Glomerular endothelial cell (primary cell): ENCODE data around the gene TTF1. TPM values are rescaled to one million over a fixed set of nuclear protein-coding genes. Genes with fewer than 3 reads are reported as not detected.

ENCODE experiments used
- DNase-seq: peaks from one replicate; pipeline ENCODE4 v3.0.0-alpha.2; 2011; ENCODE audit warnings: low read depth, low spot score; ENCODE audit errors: extremely low read depth
- total RNA-seq: library from RNA; depleted of rRNA; stranded (reverse); fragments of >200 nt; gene quantifications from 2 replicates; pipeline ENCODE4 v1.2.3, GENCODE V29; 2015

The TTF1 gene
- total RNA-seq, 1 donor from 2014 or later = 7.9 TPM

DNA sequence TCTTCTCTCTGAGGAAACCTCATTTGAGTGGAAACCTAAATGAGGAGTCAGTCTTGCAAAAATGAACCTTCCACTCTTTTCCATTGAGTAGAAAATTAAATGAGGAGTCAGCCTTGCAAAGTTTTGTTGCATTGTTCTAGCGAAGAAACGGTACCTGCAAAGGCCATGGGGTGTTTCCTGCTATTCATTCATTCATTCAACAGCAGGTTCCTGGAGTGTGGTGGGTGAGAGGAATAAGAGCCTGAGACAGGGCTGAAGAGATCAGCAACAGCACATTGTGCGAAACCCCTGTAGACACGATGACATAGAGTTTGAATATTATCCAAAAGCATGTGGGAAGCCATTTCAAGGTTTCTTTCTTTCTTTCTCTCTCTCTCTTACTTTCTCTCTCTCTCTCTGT lies 37.2 kb downstream of the TTF1 start:
- no peak for DNase-seq

DNA sequence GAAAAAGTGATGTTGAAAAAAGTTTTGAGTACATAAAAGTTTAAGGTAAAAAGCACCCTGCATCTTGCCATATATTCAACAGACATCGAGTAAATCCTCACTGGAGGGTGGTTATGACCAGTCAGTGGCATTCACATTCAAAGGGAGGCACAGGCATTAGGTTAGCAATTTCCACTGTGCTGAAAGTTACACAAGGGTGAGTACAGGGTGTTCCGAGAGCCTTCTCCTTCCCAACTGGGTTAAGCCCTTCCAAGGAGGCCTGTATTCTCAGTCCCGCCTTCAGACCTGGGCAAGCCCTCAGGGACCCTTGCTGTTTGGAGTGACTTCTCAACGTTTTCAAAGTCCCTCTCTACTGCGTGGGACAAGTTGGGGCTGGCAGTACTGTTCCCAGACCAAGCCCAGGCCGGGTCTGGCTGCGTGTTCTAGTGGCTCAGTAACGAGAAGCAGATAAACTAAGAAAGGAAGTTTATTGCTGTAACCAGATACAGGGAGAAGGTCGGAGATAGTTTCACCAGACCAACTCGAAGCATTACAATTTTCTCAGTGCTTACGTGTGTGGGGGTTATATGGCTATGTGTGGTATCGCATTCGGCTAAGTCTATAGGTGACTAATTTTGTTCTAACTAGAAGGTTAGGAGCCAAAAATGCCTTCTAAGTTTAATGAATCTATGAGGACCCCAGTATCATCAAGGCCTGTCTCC lies 38.9 kb downstream of the TTF1 start:
- DNase-seq = no peak

DNA sequence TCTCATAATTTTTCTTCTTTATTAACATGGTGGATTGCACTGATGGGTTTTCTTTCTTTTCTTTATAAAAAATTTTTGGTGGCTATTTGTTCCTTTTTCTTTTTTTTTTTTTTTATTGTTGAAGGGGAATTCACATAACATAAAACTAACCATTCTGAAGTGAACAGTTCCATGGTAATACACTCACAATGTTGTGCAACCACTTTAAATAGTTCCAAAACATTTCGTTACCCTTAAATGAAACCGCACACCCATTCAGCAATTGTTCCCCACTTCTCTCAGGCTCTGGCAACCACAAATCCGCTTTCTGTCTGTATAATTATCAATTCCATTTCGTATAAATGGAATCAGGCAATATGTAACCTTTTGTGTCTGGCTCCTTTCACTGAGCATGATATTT lies 40.2 kb downstream of the TTF1 start:
- no peak for DNase-seq

DNA sequence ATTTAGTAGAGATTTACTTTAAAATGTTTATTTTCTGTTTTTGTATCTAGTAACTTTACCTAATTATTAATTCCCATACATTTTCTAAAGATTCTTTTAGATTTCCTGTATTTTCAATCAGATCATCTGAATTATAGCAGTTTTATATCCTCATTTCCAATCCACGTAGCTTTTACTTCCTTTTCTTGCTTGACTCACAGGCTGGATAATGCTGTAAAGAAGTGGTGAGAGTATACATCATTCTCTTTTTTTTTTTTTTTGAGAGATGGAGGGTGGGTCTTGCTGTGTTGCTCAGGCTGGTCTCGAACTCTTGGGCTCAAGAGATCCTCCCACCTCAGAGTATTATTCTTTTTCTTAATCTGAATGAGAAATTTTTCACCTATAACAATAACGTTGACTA lies 40.7 kb downstream of the TTF1 start:
- no peak for DNase-seq

DNA sequence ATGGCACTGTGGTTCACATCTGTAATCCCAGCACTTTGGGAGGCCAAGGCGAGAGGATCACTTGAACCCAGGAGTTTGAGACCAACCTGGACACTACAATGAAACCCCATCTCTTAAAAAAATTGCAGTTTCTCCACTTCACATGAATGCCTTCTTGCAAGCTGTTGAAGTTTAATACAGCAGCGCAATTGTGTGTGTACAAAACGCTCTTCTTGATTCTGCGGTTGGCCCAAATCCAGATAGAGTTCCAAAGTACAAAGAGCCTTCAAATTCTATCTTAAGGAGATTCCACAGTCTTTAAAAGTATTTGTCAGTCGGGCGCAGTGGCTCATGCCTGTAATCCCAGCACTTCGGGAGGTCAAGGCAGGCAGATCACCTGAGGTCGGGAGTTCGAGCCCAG lies 42.6 kb downstream of the TTF1 start:
- DNase-seq = no peak

DNA sequence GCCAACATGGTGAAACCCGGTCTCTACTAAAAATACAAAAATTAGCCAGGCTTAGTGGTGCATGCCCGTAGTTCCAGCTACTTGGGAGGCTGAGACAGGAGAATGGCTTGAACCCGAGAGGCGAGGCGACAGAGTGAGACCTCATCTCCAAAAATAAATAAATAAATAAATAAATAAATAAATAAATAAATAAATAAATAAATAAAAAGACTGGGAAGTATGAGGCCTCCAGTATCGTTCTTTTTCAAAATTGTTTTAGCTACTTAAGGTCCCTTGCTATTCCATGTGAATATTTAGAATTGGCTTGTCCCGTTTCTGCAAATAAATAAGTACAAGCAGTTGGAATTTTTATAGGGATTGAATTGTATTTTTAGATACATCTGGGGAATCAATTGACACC lies 48.9 kb downstream of the TTF1 start:
- no peak for DNase-seq

DNA sequence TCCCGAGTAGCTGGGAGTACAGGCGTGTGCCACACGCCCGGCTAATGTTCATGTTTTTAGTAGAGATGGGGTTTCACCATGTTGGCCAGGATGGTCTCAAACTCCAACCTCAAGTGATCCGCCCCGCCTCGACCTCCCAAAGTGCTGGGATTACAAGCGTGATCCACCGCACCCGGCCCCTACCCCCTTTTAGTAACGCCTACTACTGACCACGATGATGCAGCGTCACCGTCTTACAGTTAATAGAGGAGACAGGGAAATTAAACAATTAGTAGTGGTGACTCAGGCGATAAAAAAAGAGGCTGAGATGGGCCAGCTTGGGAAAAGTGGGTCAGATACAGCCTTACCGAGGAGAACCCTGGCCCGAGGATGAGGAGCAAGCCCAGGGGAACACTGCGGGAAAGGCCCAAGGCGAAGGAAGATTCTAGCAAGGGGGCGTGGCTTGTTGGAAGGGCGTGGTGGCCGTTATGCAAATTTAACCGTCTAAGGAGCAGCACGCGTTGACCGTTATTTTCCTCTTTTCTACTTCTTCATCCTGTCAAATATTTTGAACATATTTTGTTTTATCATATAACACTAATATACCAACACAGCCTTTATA lies 50.2 kb downstream of the TTF1 start:
- DNase-seq = no peak

DNA sequence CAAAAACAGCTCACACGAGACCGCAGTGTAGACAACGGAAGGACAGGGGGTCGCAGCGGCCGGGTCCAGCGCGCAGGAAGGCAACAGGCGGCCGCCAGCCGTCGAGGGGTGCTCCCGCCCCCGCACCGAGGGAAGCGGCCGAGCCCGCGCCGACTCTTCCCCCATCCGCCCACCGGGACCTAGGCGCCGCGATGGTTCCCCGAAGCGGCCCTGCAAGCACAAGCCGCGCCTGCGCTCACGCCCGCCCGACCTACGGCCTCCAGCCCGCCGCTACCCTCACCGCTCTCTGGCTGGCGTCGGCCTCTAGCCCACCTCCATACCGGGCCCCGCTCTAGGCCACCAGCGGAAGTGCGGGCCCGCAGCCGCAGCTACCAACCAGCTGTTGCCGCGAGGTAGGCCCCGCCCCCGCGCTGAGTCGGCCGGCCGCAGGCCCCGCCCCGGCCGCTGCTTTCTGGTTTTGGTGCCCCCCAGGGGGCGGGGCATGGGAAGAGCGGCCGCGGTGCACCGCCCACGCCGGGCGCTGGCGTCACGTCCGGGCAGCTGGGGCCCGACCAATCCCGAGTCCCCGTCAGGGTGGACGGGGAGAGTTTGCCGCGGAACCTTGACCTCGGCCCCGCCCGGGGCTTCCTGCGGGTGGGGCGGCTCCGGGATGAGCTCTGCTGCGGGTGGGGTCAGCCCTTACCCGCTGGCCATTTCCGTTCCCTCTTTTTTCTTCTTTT lies 51.8 kb downstream of the TTF1 start, which contains the start of gene SETX:
Gene SETX (minus strand): TSS at position 350 of the 719 bp plus-strand sequence. CDS start 5,558 bp downstream, outside the sequence.
- DNase-seq = no peak

DNA sequence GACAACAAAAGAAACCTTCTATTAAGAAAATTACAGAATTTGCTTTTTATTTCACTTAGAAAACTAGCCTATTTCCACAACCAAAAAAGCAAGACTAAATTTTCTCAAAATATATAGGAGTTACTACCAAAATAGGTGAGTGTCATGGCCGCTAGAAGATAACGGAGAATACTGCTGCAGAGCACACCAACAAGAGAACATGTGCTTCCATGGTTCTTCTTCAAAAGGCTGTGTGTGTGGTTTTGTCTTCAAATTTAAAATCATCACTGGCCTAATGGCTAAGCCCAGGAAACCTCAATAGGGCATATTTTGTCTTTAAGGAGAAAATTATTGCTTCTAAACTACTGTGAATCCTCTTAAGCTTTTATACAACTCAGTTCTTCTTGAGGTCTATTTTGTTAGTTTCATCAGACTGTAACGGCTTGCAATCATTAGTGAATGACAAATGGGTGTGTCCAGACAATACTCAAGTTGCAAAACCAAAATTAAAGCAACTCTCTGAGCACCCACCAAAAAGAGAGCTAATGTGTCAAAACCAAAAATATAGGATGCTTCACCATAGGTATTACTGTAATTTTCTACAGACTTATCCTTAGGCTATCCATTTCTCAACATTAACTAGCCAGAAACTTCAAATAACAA lies 55.1 kb downstream of the TTF1 start:
- DNase-seq = no peak

DNA sequence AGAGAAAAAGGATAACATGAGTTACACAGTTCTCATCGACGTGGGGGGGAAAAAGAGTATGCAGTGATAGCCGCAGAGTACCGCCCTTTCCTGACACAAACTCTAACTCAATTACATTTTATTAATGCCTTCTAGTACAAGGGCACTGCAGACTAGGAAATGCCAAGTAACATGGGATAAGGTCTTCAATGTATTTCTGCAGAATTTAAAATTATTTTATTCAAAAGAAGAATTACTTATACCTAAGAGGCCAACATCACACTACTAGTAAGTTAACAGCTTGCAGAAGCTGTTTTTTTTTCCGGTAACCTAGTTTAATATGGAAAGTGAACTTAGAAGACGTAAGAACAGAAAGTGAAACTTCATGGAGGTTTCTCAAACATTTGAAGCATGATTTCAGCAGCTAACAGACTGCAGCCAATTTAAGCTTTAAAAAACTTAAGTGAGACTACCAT lies 55.8 kb downstream of the TTF1 start:
- no peak for DNase-seq

DNA sequence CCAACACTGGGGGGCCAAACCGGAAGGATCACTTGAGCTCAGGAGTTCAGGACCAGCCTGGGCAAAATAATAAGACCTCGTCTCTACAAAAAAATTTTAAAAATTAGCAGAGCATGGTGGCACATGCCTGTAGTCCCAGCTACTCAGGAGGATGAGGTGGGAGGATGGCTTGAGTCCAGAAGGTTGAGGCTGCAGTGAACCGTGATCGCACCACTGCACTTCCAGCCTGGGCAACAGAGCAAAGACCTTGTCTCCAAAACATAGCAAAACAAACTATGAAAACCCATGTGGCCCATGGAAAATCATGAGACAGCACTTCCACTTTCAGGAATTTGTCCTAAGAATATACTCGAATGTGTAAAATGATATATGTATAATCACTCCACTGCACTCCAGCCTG lies 58.0 kb downstream of the TTF1 start:
- no peak for DNase-seq

DNA sequence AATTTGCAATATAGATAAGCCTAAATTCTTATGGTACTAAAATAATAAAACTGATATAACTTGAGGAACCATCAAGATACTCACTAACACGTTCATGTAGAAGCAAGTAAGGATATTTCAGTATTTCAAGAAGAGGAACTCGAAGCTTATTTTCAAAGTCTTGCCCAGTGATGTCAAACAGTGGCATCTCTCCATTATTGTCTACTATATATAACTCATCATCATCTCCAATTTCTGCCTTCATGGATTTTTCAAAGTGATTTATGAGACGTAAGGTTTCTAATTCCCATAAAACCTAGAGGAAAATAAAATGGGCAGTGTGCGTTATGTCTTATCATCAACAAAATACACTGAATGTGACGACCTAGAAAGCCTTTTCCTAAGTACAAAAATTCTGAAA lies 60.5 kb downstream of the TTF1 start:
- DNase-seq = no peak

DNA sequence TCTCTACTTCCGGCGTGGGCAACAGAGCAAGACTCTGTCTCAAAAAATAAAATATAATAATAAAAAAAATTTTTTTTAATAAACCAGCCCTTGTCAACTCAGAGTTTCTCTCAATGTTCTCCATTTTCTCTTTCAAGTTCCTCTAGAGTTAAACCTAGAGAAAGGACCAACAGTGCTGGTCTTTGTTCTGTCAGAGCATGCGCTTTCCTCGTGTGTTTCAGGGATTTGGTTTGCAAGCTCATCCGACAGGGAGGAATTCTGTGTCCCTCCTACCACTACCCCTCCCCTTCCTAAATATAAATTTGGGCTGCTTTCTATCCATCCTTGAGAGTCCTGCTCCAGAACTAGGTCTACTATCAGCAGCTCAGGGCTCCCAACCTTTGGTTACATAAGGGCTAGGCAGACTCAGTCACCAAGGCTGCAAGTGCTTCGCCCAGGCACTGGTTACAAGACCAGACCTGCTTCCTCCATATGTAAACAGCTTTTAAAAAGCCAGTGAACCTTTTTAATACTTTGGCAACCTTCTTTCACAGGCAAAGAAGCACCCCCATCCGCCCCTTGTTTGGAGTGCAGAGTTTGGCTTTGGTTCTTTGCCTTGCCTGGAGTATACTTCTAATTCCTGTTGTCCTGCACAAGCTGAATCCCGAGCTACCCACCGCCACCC lies 65.3 kb downstream of the TTF1 start:
- DNase-seq = no peak

DNA sequence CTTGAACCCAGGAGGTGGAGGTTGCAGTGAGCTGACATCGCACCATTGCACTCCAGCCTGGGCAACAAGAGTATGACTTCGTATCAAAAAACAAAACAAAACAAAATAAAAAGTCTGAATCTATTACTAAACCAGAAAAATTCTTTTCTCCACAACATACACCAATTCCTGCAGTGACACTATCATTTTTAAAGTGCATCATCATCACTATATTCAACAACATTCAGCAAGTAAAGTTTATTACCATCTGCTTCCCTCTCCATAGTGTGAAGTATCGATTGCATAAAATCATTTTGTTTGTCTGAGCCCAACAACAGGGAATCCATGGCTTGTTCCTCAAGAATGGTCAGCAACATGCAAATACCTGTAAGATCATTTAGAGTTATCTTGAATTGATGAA lies 72.3 kb downstream of the TTF1 start:
- no peak for DNase-seq

DNA sequence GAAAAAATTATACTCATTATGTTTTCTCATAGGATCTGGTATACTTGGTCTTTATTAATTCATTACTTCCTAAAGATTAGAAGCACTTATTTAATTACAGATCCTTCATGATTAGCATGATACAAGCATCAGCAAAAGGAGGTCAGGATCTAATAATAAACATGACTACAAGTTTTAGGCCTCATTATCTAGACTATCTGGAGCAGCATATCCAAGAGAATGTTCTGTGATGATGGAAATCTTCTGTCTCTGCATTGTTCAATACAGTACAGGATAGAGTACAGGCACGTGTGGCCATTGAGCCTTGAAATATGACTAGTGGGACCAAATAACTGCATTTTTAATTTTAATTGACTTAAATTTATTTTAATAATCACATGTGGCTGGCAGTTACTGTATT lies 73.1 kb downstream of the TTF1 start:
- DNase-seq = no peak

DNA sequence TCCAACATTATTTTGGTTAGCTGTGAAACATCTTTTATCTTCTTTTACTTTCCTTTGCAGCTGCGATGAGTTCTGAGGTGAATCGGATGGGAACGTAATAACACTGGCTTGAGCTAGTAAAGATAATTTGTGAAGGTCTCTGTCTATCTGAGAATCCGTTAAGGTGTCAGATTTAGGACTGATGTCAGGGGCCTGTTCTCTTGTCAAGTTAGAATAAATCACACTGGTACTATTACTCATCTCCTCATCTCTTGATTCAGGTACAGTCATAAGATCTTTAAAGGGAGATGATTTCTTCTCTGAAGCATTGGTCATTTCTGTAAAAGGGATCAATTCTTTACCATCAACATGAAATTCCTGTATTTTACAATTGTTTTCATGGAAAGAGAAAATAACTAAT lies 78.1 kb downstream of the TTF1 start:
- DNase-seq = no peak

DNA sequence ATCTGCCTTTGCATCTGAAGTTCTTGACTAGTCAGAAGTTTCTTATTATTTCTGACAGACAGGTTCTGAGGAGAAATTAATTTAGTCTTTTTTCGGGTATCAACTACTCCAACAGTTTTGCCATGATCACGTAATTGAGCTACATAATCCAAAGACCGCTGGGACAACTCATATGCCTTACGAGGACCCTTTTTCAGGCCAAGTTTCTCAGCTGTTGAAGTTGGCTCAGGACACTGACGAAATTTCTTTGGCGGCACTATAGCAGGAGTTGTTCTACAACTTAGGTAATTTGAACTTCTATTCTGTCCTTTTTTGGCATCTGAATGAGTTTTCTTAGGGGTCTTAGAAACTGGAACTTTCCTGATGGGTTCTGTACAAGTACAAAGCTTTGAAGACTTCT lies 79.1 kb downstream of the TTF1 start:
- DNase-seq = no peak
